Kasumi-1 (cell line): ENCODE data around the gene PATE1.
"Not testable (repeated sequence)": the region's sequence is repeated elsewhere in the genome, so short reads cannot be mapped to it uniquely, and the experiment has no call there.

Experiments used
- DNase-seq, 2 experiments: peaks; one replicate each; lab custom pipeline; 2025; lab: John Stamatoyannopoulos, UW

The PATE1 gene

GRCh38 chr11:125745979-125746378, at the start of gene PATE1:
PATE1 (plus strand) TSS chr11:125746279; CDS start chr11:125746305, 26 bp downstream.
- no peak for DNase-seq

DNA sequence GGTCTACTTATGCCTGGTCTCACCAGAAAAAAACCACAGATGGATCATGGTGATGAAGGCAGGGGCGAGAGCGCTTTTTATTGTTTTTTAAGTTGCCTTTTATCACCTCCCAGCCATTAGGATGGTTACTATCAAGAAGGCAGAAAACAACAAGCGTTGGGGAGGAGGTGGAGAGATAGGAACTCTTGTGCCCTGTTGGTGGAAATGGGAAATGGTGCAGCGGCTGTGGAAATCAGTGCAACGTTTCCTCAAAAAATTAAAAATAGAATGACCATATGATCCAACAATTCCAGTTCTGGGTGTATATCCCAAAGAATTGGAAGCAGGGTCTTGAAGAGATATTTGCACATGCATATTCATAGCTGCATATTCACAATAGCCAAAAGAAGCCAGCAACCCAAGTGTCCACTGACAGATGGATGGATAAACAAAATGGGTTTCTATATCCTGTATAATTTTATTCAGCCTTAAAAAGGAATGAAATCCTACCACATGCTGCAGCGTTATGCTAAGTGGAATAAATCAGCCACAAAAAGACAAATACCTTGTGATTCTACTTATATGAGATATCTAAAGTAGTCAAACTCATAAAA, 45.0 kb upstream of the PATE1 start:
- DNase-seq, result no peak

- no peak for DNase-seq
Observed at GRCh38 chr11:125701858-125702621, 44.0 kb upstream of the PATE1 start.

DNA sequence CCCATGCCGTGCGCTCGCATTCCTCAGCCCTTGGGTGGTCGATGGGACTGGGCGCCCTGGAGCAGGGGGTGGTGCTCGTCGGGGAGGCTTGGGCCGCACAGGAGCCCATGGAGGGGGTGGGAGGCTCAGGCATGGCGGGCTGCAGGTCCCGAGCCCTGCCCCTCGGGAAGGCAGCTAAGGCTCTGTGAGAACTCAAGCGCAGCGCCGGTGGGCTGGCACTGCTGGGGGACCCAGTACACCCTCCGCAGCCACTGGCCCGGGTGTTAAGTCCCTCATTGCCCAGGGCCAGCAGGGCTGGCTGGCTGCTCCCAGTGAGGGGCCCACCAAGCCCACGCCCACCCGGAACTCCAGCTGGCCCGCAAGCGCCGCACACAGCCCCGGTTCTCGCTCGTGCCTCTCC, 41.4 kb upstream of the PATE1 start:
- not testable (repeated sequence) for DNase-seq

GRCh38 chr11:125720781-125721180, 25.3 kb upstream of the PATE1 start:
- DNase-seq, result no peak

GRCh38 chr11:125724125-125724524, 22.0 kb upstream of the PATE1 start:
- peak; percentile 8 to 31 for DNase-seq

- no peak for DNase-seq
Observed at GRCh38 chr11:125728969-125729368, 17.1 kb upstream of the PATE1 start.

- DNase-seq, result no peak
Observed at GRCh38 chr11:125740617-125741016, 5.5 kb upstream of the PATE1 start.

DNA sequence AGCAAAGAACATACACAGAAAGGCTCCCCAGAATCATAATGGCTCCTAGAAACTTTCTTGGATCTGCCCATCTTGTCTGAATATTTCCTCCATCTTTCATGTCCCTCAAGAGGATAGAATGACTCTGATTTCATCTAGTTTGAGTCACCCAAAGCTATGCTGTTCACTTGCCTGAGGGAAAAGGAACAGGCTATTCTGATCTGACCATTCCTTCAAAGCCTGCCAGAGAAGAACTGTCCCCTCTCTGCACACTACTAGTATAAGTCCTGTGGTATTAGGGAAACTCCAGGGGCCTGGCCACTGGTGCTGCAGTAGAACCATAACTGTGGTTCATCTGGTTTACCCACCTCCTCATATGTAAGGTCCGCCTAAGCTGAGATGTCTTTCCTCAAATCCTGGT, 2.4 kb upstream of the PATE1 start:
- no peak for DNase-seq

GRCh38 chr11:125750629-125751028, 4.5 kb downstream of the PATE1 start:
- no peak for DNase-seq

DNA sequence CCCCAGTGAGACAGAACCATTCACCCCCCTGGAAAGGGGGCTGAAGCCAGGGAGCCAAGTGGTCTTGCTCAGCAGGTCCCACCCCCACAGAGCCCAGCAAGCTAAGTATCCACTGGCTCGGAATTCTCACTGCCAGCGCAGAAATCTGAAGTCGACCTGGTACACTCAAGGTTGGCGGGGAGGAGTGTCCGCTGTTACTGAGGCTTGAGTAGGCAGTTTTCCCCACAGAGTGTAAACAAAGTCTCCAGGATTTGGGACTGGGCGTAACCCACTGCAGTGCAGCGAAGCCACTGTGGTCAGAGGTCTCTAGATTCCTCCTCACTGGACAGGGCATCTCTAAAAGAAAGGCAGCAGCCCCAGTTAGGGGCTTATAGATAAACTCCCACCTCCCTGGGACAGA, 10.0 kb downstream of the PATE1 start:
- no peak for DNase-seq

DNA sequence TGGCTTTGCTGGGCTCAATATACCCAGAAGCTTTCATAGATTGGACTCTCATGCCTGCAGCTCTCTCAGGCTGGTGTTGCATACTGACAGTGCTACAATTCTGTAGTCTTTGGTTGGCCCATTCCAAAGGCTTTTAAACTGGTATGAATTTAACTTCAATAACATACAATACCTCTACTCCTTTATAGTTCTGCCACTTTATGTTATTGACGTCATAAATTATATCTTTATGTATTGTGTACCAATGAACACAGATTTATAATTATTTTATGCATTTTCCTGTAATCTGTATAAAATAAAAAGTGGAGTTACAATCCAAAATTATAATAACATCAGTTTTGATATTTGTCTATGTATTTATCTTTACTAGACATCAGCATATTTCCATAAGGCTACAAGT, 16.4 kb downstream of the PATE1 start:
- DNase-seq, result no peak

GRCh38 chr11:125763483-125763882, 17.4 kb downstream of the PATE1 start:
- no peak for DNase-seq

- no peak for DNase-seq
Observed at GRCh38 chr11:125766251-125766650, 20.2 kb downstream of the PATE1 start.

- no peak for DNase-seq
Observed at GRCh38 chr11:125768336-125769046, 22.4 kb downstream of the PATE1 start.

DNA sequence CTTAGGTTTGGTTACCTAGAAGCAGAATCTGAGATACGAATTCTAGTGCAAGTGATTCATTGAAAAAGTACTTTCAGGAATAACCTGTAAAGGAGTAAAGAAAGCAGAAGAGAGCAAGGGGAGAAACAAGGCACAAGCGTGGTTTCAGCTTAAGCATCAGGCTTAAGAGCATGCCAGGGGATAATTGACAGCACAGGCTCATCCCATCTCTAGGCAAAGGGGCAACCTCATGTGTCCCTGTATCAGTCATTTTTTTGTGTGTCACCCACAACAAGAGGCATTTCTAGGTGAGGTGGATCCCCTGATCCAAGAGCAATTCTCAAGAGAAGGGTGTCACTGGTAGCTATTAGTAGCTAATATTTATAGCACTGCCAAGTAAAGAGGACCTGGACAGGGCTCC, 24.5 kb downstream of the PATE1 start:
- no peak for DNase-seq

GRCh38 chr11:125772834-125773505, 26.9 kb downstream of the PATE1 start:
- no peak for DNase-seq

DNA sequence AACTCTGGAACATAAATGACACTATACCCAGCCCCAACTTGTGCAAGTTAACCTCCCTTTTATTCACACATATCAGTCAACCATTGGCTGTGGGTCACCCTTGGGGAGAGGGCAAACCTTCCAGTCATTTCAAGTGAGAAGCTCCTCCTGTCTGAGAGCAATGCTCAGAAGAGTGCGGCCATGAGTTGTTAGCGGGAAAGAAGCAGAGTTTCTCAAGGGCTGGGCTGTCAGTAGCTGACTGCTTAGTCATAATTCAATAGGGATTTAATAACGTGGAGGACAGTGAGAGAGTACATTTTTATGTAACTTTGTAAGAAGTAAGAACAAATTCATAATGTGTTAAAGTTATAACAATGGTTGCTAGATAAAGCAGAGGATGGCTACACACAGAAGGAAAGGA, 27.4 kb downstream of the PATE1 start:
- DNase-seq, result no peak

GRCh38 chr11:125777309-125777708, 31.2 kb downstream of the PATE1 start:
- no peak for DNase-seq

- DNase-seq, result no peak
Observed at GRCh38 chr11:125778728-125779127, 32.6 kb downstream of the PATE1 start, which contains the start of gene PATE2. PATE2 (minus strand) TSS chr11:125778828; CDS start chr11:125778773, 55 bp downstream.

GRCh38 chr11:125784678-125785077, 38.6 kb downstream of the PATE1 start:
- DNase-seq, result no peak

- no peak for DNase-seq
Observed at GRCh38 chr11:125787827-125788226, 41.7 kb downstream of the PATE1 start, which contains the start of gene PATE3. PATE3 (plus strand) TSS chr11:125788127; CDS start chr11:125788152, 25 bp downstream.
